HEK293 (cell line): ENCODE results near the gene B4GALNT3.

Experiments used
- CTCF ChIA-PET: fragments of 350-600 bp; formaldehyde crosslinking; extraction: SDS; loops from one replicate; lab custom pipeline; 2021; ENCODE audit warnings: antibody characterized with exemption; lab: Yijun Ruan, JAX
- POLR2A ChIA-PET: fragments of 300-600 bp; formaldehyde crosslinking; extraction: SDS; loops from one replicate; lab custom pipeline; 2020; ENCODE audit warnings: antibody characterized with exemption, inconsistent platforms; lab: Yijun Ruan, JAX
- H3K27ac ChIP-seq: fragments of 200-500 bp; sonication (Bioruptor generic); 2 replicates; pipeline ENCODE4 v1.5.1; 2014; ENCODE audit warnings: low read depth, low read length, control low read depth, inconsistent platforms; ENCODE audit errors: extremely low read depth
- H3K36me3 ChIP-seq, 2 experiments: fragments of 200-500 bp in 1 of 2; sonication (Bioruptor generic) in 1 of 2; 1 replicate in 1 of 2; 2 replicates in 1 of 2; pipeline ENCODE4 v1.5.1; 2014 to 2017; ENCODE audit warnings: inconsistent platforms in 2 of 2, low read length in 2 of 2; ENCODE audit not compliant: control insufficient read depth in 2 of 2, insufficient read depth in 1 of 2
- H3K4me1 ChIP-seq: fragments of 200-500 bp; sonication (Bioruptor generic); 2 replicates; pipeline ENCODE4 v1.5.1; 2014; ENCODE audit warnings: mild to moderate bottlenecking, low read length, inconsistent platforms; ENCODE audit not compliant: control insufficient read depth, insufficient read depth
- H3K4me3 ChIP-seq: 2 replicates; pipeline ENCODE4 v1.5.1; 2011; ENCODE audit warnings: low read depth, mild to moderate bottlenecking, control low read depth, low read length, moderate library complexity
- H3K9me3 ChIP-seq: fragments of 200-500 bp; sonication (Bioruptor generic); 2 replicates; pipeline ENCODE4 v1.5.1; 2014; ENCODE audit warnings: low read depth, low read length, inconsistent platforms; ENCODE audit not compliant: control insufficient read depth, insufficient read depth
- GFI1B ChIP-seq: fragments of 450-650 bp; formaldehyde crosslinking; IDR thresholded peaks from 2 replicates; pipeline ENCODE4 v1.5.1; 2016; ENCODE audit warnings: missing biosample characterization, missing genetic modification characterization
- GLI4 ChIP-seq: fragments of 450-650 bp; formaldehyde crosslinking; IDR thresholded peaks from 2 replicates; pipeline ENCODE4 v1.5.1; 2016; ENCODE audit warnings: missing biosample characterization, missing genetic modification characterization
- MEIS1 ChIP-seq: sonication (generic); formaldehyde crosslinking; IDR thresholded peaks from 2 replicates; pipeline ENCODE4 v1.8.1; 2022; ENCODE audit warnings: missing genetic modification reagents, mild to moderate bottlenecking, borderline replicate concordance
- MYNN ChIP-seq: fragments of 450-650 bp; formaldehyde crosslinking; IDR thresholded peaks from 2 replicates; pipeline ENCODE4 v1.5.1; 2016; ENCODE audit warnings: missing biosample characterization, missing genetic modification characterization, borderline replicate concordance
- ZBTB8A ChIP-seq: fragments of 450-650 bp; formaldehyde crosslinking; IDR thresholded peaks from 2 replicates; pipeline ENCODE4 v1.5.1; 2016; ENCODE audit warnings: missing biosample characterization, missing genetic modification characterization
- ZNF114 ChIP-seq: fragments of 450-650 bp; formaldehyde crosslinking; IDR thresholded peaks from 2 replicates; pipeline ENCODE4 v1.5.0; 2017; ENCODE audit warnings: missing biosample characterization, missing genetic modification characterization
- ZNF433 ChIP-seq: fragments of 450-650 bp; formaldehyde crosslinking; IDR thresholded peaks from 2 replicates; pipeline ENCODE4 v1.5.1; 2016; ENCODE audit warnings: missing biosample characterization, missing genetic modification characterization, low read depth
- ZNF529 ChIP-seq: fragments of 450-650 bp; formaldehyde crosslinking; IDR thresholded peaks from 2 replicates; pipeline ENCODE4 v1.5.1; 2017; ENCODE audit warnings: missing genetic modification characterization, missing biosample characterization; ENCODE audit not compliant: insufficient replicate concordance
- ZNF544 ChIP-seq: fragments of 450-650 bp; formaldehyde crosslinking; IDR thresholded peaks from 2 replicates; pipeline ENCODE4 v1.5.0; 2017; ENCODE audit warnings: missing biosample characterization, missing genetic modification characterization
- ZNF664 ChIP-seq: fragments of 450-650 bp; formaldehyde crosslinking; IDR thresholded peaks from 2 replicates; pipeline ENCODE4 v1.5.1; 2016; ENCODE audit warnings: missing biosample characterization, missing genetic modification characterization
- ZNF747 ChIP-seq: fragments of 450-650 bp; formaldehyde crosslinking; IDR thresholded peaks from 2 replicates; pipeline ENCODE4 v1.5.1; 2016; ENCODE audit warnings: missing biosample characterization, missing genetic modification characterization
- ZNF776 ChIP-seq: fragments of 450-650 bp; formaldehyde crosslinking; IDR thresholded peaks from 2 replicates; pipeline ENCODE4 v1.5.0; 2017; ENCODE audit warnings: missing biosample characterization, missing genetic modification characterization, borderline replicate concordance
- ZNF785 ChIP-seq: fragments of 450-650 bp; formaldehyde crosslinking; IDR thresholded peaks from 2 replicates; pipeline ENCODE4 v1.5.1; 2016; ENCODE audit warnings: missing biosample characterization, missing genetic modification characterization
- ZNF791 ChIP-seq: fragments of 450-650 bp; formaldehyde crosslinking; IDR thresholded peaks from 2 replicates; pipeline ENCODE4 v1.5.1; 2016; ENCODE audit warnings: missing biosample characterization, missing genetic modification characterization
- ZSCAN30 ChIP-seq: fragments of 450-650 bp; IDR thresholded peaks from 2 replicates; pipeline ENCODE4 v1.5.1; 2018; ENCODE audit warnings: missing biosample characterization, mild to moderate bottlenecking, missing genetic modification characterization, moderate library complexity
- TF ChIP-seq, protein P1 (sequence below): fragments of 450-650 bp; IDR thresholded peaks from 2 replicates; pipeline ENCODE4 v1.5.1; 2018; ENCODE audit warnings: missing biosample characterization, mild to moderate bottlenecking, missing genetic modification characterization
- TF ChIP-seq, protein P2 (sequence below): IDR thresholded peaks from 2 replicates; pipeline ENCODE4 v1.6.1; 2011; ENCODE audit warnings: mild to moderate bottlenecking, low read depth, low read length, borderline replicate concordance
- TF ChIP-seq, protein P3 (sequence below): fragments of 450-650 bp; IDR thresholded peaks from 2 replicates; pipeline ENCODE4 v1.5.1; 2018; ENCODE audit warnings: missing biosample characterization, missing genetic modification characterization
- TF ChIP-seq, protein P4 (sequence below): fragments of 450-650 bp; formaldehyde crosslinking; conservative IDR thresholded peaks from 2 replicates; pipeline ENCODE4 v1.5.1; 2016; ENCODE audit warnings: low read depth, missing biosample characterization, missing genetic modification characterization

B4GALNT3 gene

DNA sequence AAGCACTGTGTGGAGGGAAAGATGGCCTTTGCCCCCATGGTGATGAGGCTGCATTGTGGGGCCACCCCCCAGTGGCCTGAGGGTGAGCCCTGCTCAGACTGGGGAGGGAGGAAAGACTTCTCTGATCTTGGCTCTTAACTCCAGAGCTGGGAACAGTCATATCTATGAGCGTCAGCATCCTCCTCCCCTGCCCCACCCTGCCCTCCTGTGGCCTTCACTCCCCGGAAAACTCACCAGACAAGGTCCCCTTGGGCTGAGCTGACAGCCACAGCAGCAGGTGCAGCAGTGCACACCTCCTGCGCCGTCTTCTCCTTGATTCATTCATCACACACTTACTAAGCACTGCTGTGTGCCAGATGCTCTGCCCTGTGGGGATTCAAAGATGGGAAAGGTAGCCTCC is 98.8 kb downstream of the B4GALNT3 start (continued):
- TF ChIP-seq, protein P1, sequence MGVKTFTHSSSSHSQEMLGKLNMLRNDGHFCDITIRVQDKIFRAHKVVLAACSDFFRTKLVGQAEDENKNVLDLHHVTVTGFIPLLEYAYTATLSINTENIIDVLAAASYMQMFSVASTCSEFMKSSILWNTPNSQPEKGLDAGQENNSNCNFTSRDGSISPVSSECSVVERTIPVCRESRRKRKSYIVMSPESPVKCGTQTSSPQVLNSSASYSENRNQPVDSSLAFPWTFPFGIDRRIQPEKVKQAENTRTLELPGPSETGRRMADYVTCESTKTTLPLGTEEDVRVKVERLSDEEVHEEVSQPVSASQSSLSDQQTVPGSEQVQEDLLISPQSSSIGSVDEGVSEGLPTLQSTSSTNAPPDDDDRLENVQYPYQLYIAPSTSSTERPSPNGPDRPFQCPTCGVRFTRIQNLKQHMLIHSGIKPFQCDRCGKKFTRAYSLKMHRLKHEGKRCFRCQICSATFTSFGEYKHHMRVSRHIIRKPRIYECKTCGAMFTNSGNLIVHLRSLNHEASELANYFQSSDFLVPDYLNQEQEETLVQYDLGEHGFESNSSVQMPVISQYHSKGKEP (tag by site-specific recombination) = no peak

DNA sequence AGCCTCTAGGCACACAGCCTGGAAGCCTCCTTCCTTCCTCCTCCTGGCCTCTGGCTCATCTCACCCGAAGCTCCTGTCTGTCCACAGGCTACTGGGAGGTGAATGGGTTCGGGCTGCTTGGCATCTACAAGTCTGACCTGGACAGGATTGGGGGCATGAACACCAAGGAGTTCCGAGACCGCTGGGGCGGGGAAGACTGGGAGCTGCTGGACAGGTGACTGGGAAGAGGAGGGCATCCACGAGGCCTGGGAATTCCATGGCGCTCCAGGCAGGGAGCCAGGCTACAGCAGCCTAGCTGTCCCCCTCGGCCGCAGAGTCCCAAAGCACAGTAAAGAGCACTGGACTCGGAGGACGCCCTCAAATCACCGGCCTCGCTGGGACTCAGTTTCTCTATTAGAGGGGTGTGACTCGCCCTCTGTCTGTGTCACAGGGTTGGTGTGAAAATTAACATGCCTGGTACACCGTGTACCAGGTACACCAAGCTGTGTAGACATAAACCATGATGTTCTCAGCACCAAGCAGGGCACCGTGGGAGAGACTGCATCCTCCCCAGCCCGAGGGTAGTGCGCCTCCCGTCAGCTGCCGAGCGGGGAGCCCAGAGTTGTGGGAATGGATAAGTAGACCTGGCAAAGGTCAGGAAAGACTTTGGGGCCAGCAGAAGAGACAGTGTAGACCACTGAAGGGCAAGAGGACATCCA is 99.6 kb downstream of the B4GALNT3 start:
- H3K9me3 ChIP-seq = no peaks in the 10 kb centered on the region
- no peaks in the 10 kb centered on the region for H3K4me1 ChIP-seq
- ChIA-PET POLR2A (no interaction called here), CTCF (interaction anchor here (2.1 to 2.5 kb wide), 2 partner anchors 10 to 12 kb away, joined by 11 to 12 read pairs; no protein-coding TSS in a partner anchor)
- no peak for TF ChIP-seq ZNF791 (tag by site-specific recombination)
- TF ChIP-seq, protein P2, sequence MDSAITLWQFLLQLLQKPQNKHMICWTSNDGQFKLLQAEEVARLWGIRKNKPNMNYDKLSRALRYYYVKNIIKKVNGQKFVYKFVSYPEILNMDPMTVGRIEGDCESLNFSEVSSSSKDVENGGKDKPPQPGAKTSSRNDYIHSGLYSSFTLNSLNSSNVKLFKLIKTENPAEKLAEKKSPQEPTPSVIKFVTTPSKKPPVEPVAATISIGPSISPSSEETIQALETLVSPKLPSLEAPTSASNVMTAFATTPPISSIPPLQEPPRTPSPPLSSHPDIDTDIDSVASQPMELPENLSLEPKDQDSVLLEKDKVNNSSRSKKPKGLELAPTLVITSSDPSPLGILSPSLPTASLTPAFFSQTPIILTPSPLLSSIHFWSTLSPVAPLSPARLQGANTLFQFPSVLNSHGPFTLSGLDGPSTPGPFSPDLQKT = no peak
- no peak overlapping the region for H3K4me3 ChIP-seq
- no peak overlapping the region for H3K27ac ChIP-seq
- peaks cover 0 to 11% of the 10 kb centered on the region in 2 experiments; a peak in 1 of 3 replicates for H3K36me3 ChIP-seq

DNA sequence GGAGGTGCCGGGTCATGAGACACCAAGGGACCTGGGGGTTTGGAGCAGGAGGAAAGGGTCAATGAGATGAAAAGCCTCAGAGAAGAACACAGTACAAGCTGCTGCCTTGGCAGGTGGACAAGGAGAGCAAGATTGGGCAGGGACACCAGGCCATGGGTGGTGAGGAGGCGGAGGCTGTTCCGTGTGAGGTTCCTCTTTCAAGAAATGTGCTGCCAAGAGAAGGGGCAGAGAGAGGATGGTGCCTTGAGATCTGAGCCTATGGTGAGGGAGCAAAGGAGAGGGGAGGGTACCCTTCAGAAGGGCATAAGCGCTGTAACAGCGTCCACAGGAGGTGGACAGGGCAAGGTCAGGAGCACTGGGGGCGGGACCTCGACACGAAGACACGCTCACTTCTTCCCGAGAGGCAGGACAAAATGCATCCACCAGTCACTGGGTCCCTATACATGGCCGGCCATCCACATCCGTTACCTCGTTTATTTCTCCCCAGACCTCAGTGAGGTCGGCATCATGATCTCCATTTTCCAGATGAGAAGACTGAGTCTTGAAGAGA is 100.2 kb downstream of the B4GALNT3 start:
- Histone ChIP-seq H3K36me3 (peaks cover 0 to 13% of the 10 kb centered on the region in 2 experiments; a peak in 1 of 3 replicates), H3K9me3 (no peaks in the 10 kb centered on the region), H3K4me1 (no peaks in the 10 kb centered on the region), H3K4me3 (no peak overlapping the region), H3K27ac (no peak overlapping the region)
- ChIA-PET POLR2A (no interaction called here), CTCF (interaction anchor here (2.1 to 2.5 kb wide), 2 partner anchors 10 to 13 kb away, joined by 11 to 12 read pairs; no protein-coding TSS in a partner anchor)
- TF ChIP-seq ZSCAN30 (tag by site-specific recombination) = no peak
- no peak for TF ChIP-seq GFI1B (tag by site-specific recombination)
- TF ChIP-seq, protein P3, sequence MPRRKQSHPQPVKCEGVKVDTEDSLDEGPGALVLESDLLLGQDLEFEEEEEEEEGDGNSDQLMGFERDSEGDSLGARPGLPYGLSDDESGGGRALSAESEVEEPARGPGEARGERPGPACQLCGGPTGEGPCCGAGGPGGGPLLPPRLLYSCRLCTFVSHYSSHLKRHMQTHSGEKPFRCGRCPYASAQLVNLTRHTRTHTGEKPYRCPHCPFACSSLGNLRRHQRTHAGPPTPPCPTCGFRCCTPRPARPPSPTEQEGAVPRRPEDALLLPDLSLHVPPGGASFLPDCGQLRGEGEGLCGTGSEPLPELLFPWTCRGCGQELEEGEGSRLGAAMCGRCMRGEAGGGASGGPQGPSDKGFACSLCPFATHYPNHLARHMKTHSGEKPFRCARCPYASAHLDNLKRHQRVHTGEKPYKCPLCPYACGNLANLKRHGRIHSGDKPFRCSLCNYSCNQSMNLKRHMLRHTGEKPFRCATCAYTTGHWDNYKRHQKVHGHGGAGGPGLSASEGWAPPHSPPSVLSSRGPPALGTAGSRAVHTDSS = no peak
- TF ChIP-seq MEIS1 (CRISPR knock-in tag) = no peak
- TF ChIP-seq ZNF114 (tag by site-specific recombination) = no peak
- TF ChIP-seq ZNF544 (tag by site-specific recombination) = no peak
- TF ChIP-seq, protein P4, sequence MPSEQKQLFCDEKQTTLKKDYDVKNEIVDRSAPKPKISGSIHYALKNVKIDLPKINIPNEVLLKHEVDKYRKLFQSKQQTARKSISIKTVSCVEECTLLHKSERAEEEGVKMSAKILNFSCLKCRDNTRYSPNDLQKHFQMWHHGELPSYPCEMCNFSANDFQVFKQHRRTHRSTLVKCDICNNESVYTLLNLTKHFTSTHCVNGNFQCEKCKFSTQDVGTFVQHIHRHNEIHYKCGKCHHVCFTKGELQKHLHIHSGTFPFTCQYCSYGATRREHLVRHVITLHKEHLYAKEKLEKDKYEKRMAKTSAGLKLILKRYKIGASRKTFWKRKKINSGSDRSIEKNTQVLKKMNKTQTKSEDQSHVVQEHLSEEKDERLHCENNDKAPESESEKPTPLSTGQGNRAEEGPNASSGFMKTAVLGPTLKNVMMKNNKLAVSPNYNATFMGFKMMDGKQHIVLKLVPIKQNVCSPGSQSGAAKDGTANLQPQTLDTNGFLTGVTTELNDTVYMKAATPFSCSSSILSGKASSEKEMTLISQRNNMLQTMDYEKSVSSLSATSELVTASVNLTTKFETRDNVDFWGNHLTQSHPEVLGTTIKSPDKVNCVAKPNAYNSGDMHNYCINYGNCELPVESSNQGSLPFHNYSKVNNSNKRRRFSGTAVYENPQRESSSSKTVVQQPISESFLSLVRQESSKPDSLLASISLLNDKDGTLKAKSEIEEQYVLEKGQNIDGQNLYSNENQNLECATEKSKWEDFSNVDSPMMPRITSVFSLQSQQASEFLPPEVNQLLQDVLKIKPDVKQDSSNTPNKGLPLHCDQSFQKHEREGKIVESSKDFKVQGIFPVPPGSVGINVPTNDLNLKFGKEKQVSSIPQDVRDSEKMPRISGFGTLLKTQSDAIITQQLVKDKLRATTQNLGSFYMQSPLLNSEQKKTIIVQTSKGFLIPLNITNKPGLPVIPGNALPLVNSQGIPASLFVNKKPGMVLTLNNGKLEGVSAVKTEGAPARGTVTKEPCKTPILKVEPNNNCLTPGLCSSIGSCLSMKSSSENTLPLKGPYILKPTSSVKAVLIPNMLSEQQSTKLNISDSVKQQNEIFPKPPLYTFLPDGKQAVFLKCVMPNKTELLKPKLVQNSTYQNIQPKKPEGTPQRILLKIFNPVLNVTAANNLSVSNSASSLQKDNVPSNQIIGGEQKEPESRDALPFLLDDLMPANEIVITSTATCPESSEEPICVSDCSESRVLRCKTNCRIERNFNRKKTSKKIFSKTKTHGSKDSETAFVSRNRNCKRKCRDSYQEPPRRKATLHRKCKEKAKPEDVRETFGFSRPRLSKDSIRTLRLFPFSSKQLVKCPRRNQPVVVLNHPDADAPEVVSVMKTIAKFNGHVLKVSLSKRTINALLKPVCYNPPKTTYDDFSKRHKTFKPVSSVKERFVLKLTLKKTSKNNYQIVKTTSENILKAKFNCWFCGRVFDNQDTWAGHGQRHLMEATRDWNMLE (tag by site-specific recombination) = no peak
- TF ChIP-seq ZNF529 = no peak
- no peak for TF ChIP-seq MYNN (tag by site-specific recombination)
- TF ChIP-seq ZNF776 (tag by site-specific recombination) = no peak
- TF ChIP-seq GLI4 (tag by site-specific recombination) = no peak
- no peak for TF ChIP-seq ZBTB8A (tag by site-specific recombination)
- TF ChIP-seq ZNF747 (tag by site-specific recombination) = no peak
- no peak for TF ChIP-seq ZNF664 (tag by site-specific recombination)
- TF ChIP-seq ZNF433 (tag by site-specific recombination) = no peak
- no peak for TF ChIP-seq ZNF785
